Karpas-422 (cell line): ENCODE data around the gene KRT25. TPM values are rescaled to one million over a fixed set of nuclear protein-coding genes. Genes with fewer than 3 reads are reported as not detected.

Experiments
- DNase-seq: peaks from one replicate; pipeline ENCODE4 v3.0.0-alpha.2; 2015
- H2AFZ ChIP-seq: fragments of 200-600 bp; sonication (generic); 2 replicates; pipeline ENCODE4 v1.6.1; 2014; ENCODE audit warnings: antibody characterized with exemption, low read length, mixed read lengths
- H3K27ac ChIP-seq: fragments of 200-600 bp; sonication (generic); 2 replicates; pipeline ENCODE4 v1.5.1; 2014; ENCODE audit warnings: mild to moderate bottlenecking, low read length, moderate library complexity
- H3K27me3 ChIP-seq: fragments of 200-600 bp; sonication (generic); 2 replicates; pipeline ENCODE4 v1.6.1; 2014; ENCODE audit warnings: low read length, mixed read lengths
- H3K36me3 ChIP-seq: fragments of 200-600 bp; sonication (generic); 2 replicates; pipeline ENCODE4 v1.6.1; 2014; ENCODE audit warnings: low read length, mixed read lengths; ENCODE audit not compliant: insufficient read depth
- H3K4me1 ChIP-seq: fragments of 200-600 bp; sonication (generic); 2 replicates; pipeline ENCODE4 v1.6.1; 2014; ENCODE audit warnings: mild to moderate bottlenecking, low read length, mixed read lengths
- H3K4me2 ChIP-seq: fragments of 200-600 bp; sonication (generic); 2 replicates; pipeline ENCODE4 v1.6.1; 2014; ENCODE audit warnings: low read length, low read depth, mild to moderate bottlenecking; ENCODE audit not compliant: poor library complexity, severe bottlenecking
- H3K4me3 ChIP-seq: fragments of 200-600 bp; sonication (generic); 2 replicates; pipeline ENCODE4 v1.5.1; 2014; ENCODE audit warnings: mild to moderate bottlenecking, antibody characterized with exemption, low read length, mixed read lengths
- H3K79me2 ChIP-seq: fragments of 200-600 bp; sonication (generic); 2 replicates; pipeline ENCODE4 v1.6.1; 2014; ENCODE audit warnings: mild to moderate bottlenecking, low read length, mixed read lengths
- H3K9ac ChIP-seq: fragments of 200-600 bp; sonication (generic); 2 replicates; pipeline ENCODE4 v1.6.0; 2014; ENCODE audit warnings: low read length
- H3K9me2 ChIP-seq: fragments of 200-600 bp; sonication (generic), shearing (Covaris generic); replicated peaks from 2 replicates; pipeline ENCODE4 v1.6.0; 2014; ENCODE audit warnings: mild to moderate bottlenecking, low read length, moderate library complexity; ENCODE audit not compliant: insufficient read depth
- H3K9me3 ChIP-seq: fragments of 300-700, 200-600 bp; sonication (generic); 2 replicates; pipeline ENCODE4 v1.6.1; 2014; ENCODE audit warnings: low read length, mixed read lengths
- H4K20me1 ChIP-seq: fragments of 200-600 bp; sonication (generic); 2 replicates; pipeline ENCODE4 v1.6.1; 2014; ENCODE audit warnings: mild to moderate bottlenecking, antibody characterized with exemption, low read length, low read depth; ENCODE audit not compliant: insufficient read depth
- total RNA-seq: library from RNA; depleted of rRNA; stranded (reverse); fragments of >200 nt; shearing (Covaris generic); gene quantifications from 2 replicates; pipeline ENCODE4 v1.2.3, GENCODE V29; 2014; ENCODE audit warnings: low replicate concordance

Gene KRT25
- total RNA-seq, 1 experiment from 2014 or later: not detected

DNA sequence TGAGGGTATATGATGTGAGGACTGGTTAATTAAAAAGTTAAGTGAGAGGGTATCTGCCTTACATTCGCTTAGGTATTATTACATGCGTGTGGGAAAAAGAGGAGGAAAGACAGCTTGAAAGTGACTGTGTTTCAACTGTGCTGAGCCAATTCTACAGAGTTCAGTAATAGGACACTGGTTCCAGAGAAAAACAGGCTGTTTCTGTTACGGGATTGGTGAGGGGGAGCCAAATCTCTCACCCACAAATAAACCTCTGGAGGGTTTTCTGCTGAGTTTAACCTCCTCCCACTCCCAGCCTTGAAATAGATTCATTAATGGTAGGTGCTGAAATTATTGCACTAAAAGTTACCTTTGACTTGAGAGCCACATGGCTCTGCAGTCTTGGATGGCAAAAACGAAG is 20.8 kb upstream of the KRT25 start:
- H4K20me1 ChIP-seq: no peaks in the 10 kb centered on the region
- H3K4me2 ChIP-seq: no peak overlapping the region
- H3K36me3 ChIP-seq: no peaks in the 10 kb centered on the region
- no peaks in the 10 kb centered on the region for H3K9me2 ChIP-seq
- no peak for DNase-seq
- no peak overlapping the region for H3K27ac ChIP-seq
- no peaks in the 10 kb centered on the region for H3K27me3 ChIP-seq
- no peaks in the 10 kb centered on the region for H3K9me3 ChIP-seq
- no peak overlapping the region for H3K9ac ChIP-seq
- H3K4me3 ChIP-seq: no peak overlapping the region
- H3K4me1 ChIP-seq: no peaks in the 10 kb centered on the region
- no peak overlapping the region for H2AFZ ChIP-seq
- no peaks in the 10 kb centered on the region for H3K79me2 ChIP-seq

DNA sequence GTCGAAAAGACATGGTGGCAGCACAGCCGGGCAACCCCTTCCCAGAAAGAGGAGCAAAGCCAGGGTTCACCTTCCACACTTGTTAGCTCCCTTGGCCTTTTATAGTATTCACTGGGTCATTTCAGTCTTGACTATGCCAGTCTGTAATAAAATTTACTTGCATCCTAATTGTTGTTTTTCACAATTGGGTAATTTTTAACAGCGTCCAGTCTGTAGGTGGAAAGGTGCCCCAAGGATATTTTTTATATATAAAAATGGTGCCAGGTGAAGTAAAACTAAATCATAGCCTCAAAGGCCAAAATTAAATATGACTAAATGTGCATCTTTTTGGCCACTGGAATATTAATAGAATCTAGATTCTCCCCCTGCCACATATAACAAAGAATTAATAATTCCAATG is 17.0 kb upstream of the KRT25 start, which contains the start of gene KRT26:
Gene KRT26 (minus strand): TSS at position 101 of the 400 bp plus-strand sequence. CDS start 88 bp downstream, at position 13.
- H3K9ac ChIP-seq: no peak within 1 kb of the TSS
- DNase-seq: no peak
- no peak within 1 kb of the TSS for H2AFZ ChIP-seq
- no peaks in the 10 kb centered on the region for H4K20me1 ChIP-seq
- no peak within 1 kb of the TSS for H3K4me2 ChIP-seq
- H3K27ac ChIP-seq: no peak within 1 kb of the TSS
- no peaks in the 10 kb centered on the region for H3K9me3 ChIP-seq
- no peaks in the 10 kb centered on the region for H3K79me2 ChIP-seq
- no peaks in the 10 kb centered on the region for H3K9me2 ChIP-seq
- H3K4me1 ChIP-seq: no peaks in the 10 kb centered on the region
- H3K36me3 ChIP-seq: no peaks in the 10 kb centered on the region
- no peaks in the 10 kb centered on the region for H3K27me3 ChIP-seq
- no peak within 1 kb of the TSS for H3K4me3 ChIP-seq

DNA sequence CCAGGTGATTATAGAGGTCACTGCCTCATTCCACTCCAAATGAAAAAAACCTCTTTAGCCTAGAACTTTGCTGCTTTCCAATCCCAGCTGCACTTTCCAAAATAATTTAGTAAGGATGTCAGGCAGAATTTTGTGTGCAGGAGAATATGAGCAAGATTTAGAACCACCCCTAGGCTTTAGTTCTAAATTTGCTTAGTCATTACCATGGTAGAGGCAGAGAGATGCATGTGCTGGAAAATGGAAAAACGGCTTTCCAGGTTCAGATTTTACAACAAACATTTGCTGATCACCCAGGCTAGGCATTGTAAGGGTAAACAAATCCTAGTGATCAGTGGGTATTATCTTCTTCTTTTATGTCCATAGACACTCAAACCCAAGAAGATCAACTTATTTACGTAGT is 10.5 kb upstream of the KRT25 start:
- Histone ChIP-seq H3K9ac (no peak overlapping the region), H3K27ac (no peak overlapping the region), H3K4me2 (no peak overlapping the region), H3K36me3 (no peaks in the 10 kb centered on the region), H3K27me3 (peaks cover 6% of the 10 kb centered on the region; the same call in 1 of the 2 replicates), H3K4me1 (no peaks in the 10 kb centered on the region), H2AFZ (no peak overlapping the region), H4K20me1 (no peaks in the 10 kb centered on the region), H3K4me3 (no peak overlapping the region), H3K9me2 (no peaks in the 10 kb centered on the region), H3K79me2 (no peaks in the 10 kb centered on the region), H3K9me3 (peaks cover 5% of the 10 kb centered on the region)
- no peak for DNase-seq

DNA sequence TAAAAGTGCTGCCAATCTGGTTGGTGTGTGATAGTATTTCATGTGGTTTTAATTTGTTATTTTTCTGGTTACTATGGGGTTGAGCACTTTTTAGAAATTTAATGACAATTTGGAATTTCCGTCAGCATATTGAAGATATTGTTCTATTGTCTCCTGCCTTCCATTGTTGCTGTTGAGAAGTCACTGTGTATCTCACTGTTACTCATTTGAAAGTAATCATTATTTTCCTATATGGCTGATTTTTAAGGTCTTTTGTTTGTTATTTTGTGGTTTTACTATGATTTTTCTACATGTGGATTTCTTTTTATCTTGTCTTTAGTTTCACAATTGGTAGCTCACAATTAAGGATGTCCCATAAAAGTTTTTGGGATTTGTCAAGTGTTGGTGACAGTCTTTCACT is 8.6 kb upstream of the KRT25 start:
- no peak overlapping the region for H3K4me2 ChIP-seq
- peaks cover 13% of the 10 kb centered on the region for H3K9me3 ChIP-seq
- H3K27ac ChIP-seq: no peak overlapping the region
- no peak overlapping the region for H3K4me3 ChIP-seq
- H2AFZ ChIP-seq: no peak overlapping the region
- no peak overlapping the region for H3K9ac ChIP-seq
- H3K36me3 ChIP-seq: no peaks in the 10 kb centered on the region
- H3K79me2 ChIP-seq: no peaks in the 10 kb centered on the region
- H3K4me1 ChIP-seq: no peaks in the 10 kb centered on the region
- peaks cover 6% of the 10 kb centered on the region; the same call in 1 of the 2 replicates for H3K27me3 ChIP-seq
- no peaks in the 10 kb centered on the region for H4K20me1 ChIP-seq
- no peak for DNase-seq
- no peaks in the 10 kb centered on the region for H3K9me2 ChIP-seq

DNA sequence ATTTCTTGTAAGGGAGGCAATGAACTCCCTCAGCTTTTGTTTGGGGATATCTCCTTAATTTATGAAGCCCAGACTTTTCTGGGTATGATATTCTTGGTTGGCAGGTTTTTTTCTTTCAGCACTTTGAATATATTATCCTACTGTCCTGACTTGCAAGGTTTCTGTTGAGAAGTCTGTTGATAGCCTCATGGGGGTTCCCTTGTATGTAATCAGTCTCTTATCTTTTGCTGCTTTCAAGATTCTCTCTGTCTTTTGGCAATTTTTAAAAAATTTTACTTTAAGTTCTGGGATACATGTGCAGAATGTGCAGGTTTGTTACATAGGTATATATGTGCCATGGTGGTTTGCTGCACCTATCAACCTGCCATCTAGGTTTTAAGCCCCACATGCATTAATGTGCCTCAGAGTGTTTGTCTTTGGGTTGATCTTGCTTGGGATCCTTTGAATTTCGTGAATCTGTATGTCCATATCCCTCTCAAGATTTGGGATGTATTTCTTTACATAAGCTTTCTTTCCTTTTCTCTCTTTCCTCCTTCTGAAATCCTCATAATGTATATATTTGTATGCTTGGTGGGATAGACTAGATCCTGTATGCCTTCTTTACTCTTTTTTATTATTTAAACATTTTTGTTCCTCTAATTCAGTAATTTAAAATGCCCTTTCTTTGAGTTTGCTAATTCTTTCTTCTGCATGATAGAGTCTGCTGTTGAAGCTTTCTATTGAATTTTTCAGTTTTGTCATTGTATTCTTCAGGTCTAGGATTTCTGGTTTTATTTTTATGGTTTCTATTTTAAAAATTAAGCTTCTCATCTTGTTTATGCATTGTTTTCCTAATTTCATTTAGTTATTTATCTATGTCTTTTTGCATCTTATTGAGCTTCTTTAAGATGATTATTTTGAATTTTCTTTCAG is 5.2 kb upstream of the KRT25 start:
- Histone ChIP-seq H3K4me3 (no peak overlapping the region), H3K9me2 (no peaks in the 10 kb centered on the region), H3K27ac (no peak overlapping the region), H3K9ac (no peak overlapping the region), H3K79me2 (no peaks in the 10 kb centered on the region), H3K4me2 (no peak overlapping the region), H3K9me3 (peaks cover 15% of the 10 kb centered on the region), H4K20me1 (no peaks in the 10 kb centered on the region), H3K27me3 (peaks cover 6% of the 10 kb centered on the region; the same call in 1 of the 2 replicates), H3K36me3 (no peaks in the 10 kb centered on the region), H2AFZ (no peak overlapping the region), H3K4me1 (no peaks in the 10 kb centered on the region)
- DNase-seq: no peak

DNA sequence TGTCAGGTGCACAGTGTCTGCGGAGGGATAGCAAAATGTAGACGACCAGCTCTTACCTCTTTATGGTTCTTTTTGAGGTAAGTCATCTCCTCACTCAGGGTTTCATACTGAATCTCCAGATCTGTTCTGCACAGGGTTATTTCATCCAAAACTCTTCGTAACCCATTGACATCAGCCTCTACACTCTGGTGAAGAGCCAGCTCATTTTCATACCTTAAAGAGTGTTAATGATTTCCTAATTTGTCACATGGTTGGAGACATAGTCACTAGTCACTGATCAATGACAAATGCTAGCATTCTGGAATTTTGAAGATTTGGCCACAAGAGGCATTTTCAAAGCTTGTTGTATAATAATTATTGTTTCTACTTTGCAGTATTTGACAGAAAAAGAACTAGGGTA is 1.3 kb downstream of the KRT25 start:
- Histone ChIP-seq H3K4me2 (no peak overlapping the region), H3K9me2 (no peaks in the 10 kb centered on the region), H2AFZ (no peak overlapping the region), H3K4me3 (no peak overlapping the region), H4K20me1 (no peaks in the 10 kb centered on the region), H3K79me2 (no peaks in the 10 kb centered on the region), H3K36me3 (no peaks in the 10 kb centered on the region), H3K9ac (no peak overlapping the region), H3K9me3 (peaks cover 3% of the 10 kb centered on the region; the same call in 1 of the 2 replicates), H3K27ac (no peak overlapping the region), H3K4me1 (no peaks in the 10 kb centered on the region), H3K27me3 (no peaks in the 10 kb centered on the region)
- no peak for DNase-seq

DNA sequence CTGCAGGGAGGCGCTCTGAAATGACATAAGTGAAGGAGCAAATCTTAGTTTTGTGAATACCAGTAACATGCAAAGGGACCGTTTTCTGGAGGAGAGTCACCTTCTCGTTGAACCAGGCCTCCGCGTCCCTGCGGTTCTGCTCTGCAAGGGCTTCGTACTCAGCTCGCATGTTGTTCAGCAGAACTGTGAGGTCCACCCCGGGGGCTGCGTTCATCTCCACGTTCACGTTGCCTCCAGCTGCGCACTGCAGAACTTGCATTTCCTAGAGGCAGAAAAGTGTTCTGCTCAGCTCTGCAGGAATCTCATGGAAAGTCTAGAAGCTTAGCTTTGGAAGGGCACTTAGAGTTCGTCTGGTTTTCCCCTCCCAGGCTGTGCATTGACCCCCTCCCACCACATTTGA is 4.1 kb downstream of the KRT25 start:
- no peak overlapping the region for H3K4me2 ChIP-seq
- H2AFZ ChIP-seq: no peak overlapping the region
- H3K79me2 ChIP-seq: no peaks in the 10 kb centered on the region
- no peaks in the 10 kb centered on the region for H4K20me1 ChIP-seq
- H3K4me1 ChIP-seq: no peaks in the 10 kb centered on the region
- H3K27ac ChIP-seq: no peak overlapping the region
- no peaks in the 10 kb centered on the region for H3K36me3 ChIP-seq
- no peak overlapping the region for H3K4me3 ChIP-seq
- no peaks in the 10 kb centered on the region for H3K9me2 ChIP-seq
- DNase-seq: no peak
- H3K9ac ChIP-seq: no peak overlapping the region
- H3K9me3 ChIP-seq: no peaks in the 10 kb centered on the region
- no peaks in the 10 kb centered on the region for H3K27me3 ChIP-seq

DNA sequence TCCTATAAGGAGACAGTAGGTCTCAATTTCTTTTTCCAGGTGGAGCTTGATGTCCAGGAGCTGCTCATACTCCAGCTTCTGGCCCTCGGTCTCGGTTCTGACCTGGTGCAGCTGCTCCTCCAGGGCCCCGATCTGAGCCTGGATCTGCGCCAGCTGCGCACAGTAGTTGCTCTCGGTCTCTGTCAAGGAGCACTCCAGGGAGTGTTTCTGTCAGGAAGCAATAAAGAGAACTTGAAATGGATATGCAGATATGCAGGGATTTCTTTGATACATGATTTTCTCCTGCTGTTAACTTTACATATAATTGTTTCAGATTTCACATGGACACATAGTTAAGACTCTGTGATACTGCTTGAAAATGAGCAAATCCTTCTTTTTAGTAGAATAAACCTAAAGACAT is 4.7 kb downstream of the KRT25 start:
- Histone ChIP-seq H3K9me2 (no peaks in the 10 kb centered on the region), H3K4me1 (no peaks in the 10 kb centered on the region), H3K4me2 (no peak overlapping the region), H3K27me3 (no peaks in the 10 kb centered on the region), H3K36me3 (no peaks in the 10 kb centered on the region), H3K9me3 (no peaks in the 10 kb centered on the region), H4K20me1 (no peaks in the 10 kb centered on the region), H2AFZ (no peak overlapping the region), H3K27ac (no peak overlapping the region), H3K79me2 (no peaks in the 10 kb centered on the region), H3K4me3 (no peak overlapping the region), H3K9ac (no peak overlapping the region)
- DNase-seq: no peak
